HL-60/S4 treated with retinoic acid at 250 ng/mL for 4 days and 3 days (cell line): Measurements from ENCODE around the gene VAX1.

Experiments used
- in situ Hi-C: fragments of 300-500 bp; cut with MboI; formaldehyde crosslinking; loops from 2 replicates; pipeline ENCODE4 v1.7.0; 2022; ENCODE audit warnings: low sequenced_read_pairs

VAX1 gene

DNA sequence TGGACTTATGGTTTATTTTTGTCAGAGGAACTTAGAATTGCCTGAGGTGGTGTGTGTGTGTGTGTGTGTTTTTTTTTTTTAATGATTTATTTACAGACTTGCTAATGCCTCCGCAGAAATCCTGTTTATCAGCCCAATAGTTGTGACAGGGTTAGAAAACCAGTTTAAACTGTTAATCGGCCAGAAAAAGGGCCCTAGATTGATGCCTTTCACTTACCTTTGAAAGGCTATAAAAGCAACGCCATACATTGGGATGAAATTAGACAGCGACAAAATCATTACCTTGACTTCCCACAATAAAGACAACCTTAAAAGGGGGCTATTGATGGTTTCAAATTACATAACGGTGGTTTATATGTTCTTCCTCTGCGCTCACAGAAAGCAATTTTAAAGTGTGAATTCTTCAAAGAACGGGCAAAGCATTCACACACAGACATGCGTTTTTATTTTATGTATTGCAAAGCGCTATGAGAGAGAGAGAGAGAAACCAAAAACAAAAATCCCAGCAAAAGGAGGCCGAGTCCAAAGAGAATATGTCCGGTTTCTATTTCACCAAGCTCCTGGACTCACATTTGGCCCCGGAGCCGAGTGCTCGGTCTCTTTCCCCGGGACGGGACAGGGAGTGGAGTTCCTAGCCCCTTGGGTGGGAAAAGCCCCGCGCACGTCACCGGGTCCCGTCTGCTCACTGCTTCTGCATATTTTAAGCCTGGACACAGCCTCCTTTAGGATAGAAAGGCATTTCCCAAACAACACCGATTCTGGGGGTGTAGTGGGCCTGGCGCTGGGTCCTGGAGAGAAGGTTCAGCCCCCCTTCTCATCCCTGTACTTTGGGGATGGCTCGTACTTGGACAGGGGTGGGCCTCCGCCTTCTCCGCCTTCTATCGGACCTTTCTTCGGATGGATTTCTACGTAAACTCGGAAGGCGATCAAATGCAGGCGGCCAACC lies 26.8 kb upstream of the VAX1 start:
- in situ Hi-C loops = no loop called here

DNA sequence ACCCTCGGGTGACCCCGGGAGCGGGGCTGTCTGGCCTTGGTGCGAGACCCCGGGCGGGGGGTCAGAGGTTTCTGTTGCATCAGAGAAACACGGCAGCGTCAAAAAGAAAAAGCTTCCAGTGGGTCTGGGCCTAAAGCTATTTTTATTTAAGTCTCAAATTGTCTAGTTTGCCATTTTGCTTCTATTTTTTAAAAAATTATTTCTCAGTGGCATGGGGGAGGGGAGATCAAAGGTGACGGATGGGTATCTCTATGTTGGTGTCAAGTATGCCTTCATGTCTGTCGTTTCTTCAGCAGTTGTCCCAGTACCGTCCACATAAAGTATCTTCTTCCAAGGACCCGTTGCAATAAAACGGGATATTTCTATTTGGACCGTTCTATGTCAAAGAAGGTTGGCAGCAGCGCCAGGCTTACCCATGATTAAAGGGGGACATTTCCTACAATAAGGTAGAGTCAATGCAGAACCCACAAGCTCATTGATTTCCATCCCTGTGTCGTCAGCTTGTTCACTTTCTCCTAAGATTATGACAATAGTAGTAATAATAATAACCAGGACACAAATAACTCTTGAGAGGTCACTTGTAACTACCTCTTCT lies 26.0 kb upstream of the VAX1 start:
- in situ Hi-C loops = no loop called here

DNA sequence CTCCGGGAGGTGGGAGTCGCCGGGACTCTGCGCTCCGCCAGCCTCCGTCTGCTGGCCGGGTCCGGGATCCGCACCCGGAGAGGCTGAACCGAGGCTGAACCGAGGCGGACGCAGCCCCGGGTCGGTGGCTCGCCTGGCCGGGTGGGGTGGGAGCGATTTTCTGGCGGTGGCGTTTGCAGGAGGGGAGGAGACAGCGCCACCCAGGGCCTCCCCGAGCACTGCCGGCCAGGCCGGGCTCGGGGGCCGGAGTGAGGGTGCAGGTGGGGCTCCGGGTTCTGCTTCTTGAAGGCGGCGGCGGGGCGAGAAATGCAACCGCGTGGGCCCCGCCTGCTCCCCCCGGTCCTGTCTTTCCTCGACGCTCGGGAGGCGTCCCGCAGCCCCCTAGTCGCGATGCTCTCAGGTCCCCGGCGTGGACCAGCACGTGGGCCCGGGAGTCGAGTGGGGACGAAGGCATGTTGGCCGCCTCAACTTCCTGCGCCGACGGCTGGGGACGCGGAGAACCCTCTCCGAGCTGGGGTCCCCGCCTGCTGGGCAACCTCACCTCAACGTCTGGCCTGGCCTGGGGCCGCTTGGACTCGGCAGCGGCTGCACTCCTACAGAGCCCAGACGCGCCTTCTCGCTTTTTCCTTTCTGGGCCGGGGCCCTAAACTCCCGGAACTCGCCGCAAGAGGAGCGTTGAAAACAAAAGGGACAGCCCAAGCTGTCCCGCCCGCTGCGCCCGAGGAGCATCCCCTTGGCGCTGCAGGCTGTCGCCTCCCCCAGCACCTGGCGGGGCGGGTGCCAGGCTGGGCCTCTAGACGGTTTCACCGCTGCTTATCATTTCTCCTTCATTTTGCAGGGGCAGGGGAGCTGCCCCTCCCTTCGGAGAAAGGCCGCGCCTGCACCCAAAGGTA lies 25.2 kb upstream of the VAX1 start:
- in situ Hi-C loops = no loop called here

DNA sequence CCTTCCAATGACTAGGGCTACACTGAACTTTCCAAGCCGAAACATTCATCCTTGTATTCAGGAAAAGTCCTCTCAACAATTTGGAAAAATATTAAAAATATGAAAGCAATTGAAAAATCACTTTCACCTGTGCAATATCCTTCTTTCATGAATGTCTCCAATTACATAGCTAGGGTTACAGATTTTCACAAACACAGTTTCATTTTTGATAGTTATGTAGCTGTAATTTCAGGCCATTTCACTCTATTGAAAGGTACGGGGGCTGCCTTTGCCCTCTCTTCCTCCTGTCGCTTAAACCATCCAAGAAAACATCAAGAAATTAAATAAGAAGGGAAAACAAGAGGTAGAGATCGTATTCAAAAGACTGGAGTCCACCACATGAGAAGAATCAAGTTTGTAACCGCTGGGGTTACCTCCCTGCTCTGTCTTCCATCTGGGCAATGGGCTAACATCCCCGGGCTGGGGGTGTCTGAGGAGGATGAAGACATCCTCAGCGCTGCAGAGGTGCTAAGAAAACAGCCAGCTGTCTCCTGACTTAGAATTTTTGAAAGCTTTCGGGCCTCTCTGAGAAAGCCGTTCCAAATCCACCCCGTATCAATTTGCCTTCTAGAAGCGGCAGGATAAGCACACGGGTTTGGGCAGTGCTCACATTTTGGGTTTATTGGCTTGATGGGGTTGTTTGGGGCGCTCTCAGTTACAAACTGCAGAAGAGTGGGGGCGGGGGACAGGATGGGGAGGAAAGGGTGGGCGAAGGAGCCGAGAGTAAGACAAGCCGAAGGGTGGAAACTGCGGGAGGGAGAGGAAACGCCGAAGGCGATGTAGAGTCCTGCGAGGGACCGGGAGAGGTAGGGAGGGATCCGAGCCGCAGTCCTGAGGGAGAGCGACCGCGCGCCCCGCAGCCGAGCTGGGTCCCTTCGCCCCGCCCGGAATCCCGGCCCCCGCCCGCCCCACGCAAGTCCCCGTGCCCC lies 24.3 kb upstream of the VAX1 start:
- in situ Hi-C loops = no loop called here

DNA sequence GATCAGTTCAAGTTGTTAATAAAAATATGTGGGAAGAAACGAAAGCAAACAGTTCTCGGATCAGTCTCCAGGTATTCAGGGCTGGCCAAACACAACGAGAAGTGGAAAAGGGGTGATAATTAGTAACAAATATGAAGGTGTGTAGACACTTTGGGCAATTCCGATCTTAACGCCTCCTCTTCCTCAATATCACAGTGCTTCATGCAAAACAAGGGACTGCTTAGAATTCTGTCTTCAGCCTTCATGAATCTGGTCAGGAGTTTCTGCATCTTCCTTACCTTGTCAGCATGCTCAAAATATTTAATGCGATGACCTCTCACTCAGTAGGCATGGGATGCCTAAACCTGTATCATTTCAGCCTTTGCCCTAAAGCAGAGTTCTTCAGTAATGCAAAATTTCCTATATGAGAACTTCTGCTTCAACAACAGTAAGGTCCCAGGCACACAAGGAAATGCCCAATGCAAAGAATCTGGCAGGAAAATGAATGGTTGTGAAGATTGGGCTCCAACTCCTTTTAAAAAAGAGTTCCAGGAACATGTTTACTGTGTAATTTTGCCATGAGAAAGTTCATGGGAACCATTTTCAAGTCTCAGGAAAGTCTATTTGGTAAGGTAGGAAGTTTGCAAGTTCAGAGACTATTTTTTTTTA lies 23.4 kb upstream of the VAX1 start:
- in situ Hi-C loops = no loop called here

DNA sequence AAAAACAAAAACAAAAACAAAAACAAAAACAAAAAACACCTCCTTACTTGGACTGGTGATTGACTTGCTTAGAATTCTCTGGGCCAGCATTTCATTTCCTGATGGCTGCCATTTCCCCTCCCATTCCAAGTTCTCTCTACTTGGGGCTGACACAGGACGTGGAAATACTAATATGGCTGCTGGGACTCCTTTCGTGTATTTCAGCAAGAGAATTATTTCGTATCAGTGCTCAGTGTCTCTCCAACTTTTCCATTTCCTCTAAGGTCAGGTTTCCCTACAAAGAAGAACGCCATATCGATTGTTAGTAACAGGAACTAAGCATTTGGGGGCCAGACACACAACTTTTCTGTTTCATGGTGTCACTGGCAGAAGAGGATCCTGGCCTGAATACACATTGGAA lies 22.5 kb upstream of the VAX1 start:
- in situ Hi-C loops = no loop called here

DNA sequence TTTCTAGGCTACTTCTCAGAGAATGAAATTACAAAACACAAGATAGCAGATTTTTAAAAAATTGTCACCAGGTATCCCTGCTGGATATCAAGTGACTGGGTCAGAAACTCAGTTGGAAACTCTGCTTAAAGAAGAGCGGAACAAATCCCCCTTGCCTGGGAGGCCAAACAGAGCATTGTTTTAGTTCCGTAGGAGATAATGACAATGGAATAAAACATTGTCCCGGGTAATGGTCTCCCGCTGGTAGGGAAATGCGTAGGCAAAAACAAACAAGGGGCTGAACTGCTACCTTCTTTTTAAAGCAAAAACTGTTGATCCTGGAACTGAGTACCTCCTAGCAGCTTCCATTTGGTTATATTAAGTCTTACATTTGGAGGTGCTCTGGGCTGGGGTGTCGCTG lies 21.3 kb upstream of the VAX1 start:
- in situ Hi-C loops = no loop called here

DNA sequence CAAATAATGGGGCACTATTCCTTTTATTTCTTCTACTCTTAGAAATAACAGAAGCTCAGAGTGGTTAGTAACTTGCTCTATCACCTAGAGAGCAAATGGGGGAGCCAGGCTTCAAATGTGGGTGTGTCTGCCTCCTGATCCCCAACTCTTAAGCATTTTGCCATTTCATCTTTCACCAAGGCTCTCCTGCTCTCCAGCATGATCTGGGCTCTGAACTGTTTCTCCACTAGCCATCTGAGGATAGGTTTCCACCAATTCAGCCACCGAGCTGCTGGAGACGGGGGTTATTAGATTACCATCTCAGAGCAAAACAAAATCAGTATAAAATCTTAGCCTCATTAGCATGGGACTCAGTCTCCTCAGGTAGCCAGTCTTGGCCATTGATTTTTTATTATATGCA lies 20.2 kb upstream of the VAX1 start:
- in situ Hi-C loops = no loop called here

DNA sequence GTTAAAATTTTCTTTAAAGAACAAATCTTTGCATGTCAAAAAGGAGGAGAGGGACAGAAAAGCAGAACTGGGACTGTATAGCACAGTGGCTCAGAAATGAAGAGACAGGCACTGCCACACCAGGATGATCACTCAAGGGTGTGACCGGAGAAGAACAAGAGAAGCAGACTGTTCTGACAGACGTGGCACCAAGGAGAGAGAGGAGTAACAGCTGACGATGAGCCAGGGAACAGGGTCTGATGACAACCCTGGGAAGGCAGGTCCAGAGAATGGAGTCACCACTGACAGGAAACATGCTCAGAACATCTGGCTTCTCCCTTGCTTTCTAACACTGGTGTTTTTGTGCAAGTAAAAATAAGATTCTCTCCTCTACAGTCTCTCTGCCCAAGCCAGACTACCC lies 14.6 kb upstream of the VAX1 start:
- in situ Hi-C loops = no loop called here

DNA sequence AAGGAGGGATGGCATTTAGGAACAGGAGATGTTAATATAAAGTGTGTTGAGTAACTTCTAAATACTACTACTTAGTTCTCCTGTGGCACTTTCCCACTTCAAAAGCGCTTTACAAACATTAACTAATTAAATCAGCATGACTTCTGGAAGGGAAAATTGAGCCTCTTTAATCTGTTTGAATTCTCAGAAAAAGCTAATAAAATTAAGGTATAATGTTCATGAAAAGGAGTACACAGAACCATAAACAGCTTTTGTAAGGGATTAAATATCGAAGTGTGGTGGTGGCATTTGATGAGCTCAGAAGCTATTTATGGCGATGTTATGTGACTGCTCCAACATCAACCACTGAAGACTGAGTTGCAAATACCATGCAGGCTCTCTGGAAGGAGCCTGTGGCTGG lies 10.2 kb upstream of the VAX1 start:
- in situ Hi-C loops = no loop called here

DNA sequence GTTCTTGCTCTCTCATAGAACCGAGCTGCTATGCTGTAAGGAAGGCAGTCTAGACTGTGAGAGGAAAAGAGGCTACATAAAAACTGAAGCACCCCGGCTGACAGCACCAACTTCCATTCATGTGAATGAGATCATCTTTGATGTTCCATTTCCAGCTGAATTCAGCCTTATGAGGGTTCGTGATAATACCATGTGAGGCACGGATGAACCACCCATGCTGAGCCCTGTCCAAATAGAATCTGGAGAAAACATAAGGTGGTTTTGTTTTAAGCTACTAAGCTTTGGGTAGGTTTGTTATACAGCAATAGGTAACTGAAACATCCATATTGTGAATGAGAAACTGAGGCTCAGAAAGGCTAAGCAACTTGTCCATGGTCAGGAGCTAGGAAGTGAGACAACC lies 6.9 kb upstream of the VAX1 start:
- in situ Hi-C loops = no loop called here

DNA sequence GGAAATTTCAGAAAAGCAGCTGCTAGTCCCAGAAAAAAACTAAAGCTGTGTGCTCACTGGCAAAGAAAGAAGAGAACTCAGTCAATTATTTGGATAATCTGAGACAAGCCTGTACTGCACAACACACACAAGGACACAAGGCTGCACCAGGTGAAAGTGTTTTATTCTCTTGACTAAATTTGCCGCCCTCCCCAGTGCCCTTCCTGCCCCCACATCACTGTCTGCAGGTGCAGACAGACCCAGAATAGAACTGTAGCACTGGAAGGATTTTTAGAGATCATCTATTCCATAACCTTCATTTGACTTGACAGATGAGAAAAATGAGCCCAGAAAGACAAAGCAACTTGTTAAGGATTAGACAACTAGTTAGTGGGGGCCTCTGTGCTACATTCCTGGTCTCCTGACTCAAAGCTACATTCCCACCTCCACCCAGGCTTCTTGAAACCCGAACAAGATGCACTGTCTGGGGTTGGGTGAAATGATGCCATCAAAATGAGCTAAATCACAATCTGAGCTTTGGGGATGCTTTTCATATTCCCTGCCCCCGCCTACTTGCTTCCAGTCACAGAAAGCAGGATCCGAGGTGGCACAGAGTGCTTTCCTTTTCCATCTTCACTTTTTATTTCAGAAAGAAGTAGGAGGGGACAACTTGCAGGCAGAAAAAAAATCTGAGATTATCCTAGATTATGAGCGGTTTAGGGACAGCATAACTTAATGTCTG lies 5.2 kb upstream of the VAX1 start:
- in situ Hi-C loops = no loop called here

DNA sequence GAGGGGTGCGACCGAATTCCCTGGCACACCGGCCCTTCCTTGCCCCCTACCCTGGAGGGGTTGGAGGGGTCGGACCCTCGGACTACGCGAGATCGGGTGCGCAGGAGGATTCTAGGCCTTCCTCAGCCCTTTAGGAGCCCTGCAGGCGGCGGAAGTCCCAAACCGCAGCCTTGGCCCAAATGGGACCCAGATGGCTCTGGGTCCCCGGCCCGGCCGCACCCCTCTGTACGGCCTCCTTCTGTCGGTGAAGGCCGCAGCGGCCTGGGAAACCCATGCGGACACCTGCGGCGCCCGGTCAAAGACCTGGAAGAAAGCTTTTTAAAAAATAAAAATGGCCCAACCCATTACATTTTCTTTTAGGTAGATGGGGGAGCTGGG lies 2.4 kb upstream of the VAX1 start:
- in situ Hi-C loops = no loop called here

DNA sequence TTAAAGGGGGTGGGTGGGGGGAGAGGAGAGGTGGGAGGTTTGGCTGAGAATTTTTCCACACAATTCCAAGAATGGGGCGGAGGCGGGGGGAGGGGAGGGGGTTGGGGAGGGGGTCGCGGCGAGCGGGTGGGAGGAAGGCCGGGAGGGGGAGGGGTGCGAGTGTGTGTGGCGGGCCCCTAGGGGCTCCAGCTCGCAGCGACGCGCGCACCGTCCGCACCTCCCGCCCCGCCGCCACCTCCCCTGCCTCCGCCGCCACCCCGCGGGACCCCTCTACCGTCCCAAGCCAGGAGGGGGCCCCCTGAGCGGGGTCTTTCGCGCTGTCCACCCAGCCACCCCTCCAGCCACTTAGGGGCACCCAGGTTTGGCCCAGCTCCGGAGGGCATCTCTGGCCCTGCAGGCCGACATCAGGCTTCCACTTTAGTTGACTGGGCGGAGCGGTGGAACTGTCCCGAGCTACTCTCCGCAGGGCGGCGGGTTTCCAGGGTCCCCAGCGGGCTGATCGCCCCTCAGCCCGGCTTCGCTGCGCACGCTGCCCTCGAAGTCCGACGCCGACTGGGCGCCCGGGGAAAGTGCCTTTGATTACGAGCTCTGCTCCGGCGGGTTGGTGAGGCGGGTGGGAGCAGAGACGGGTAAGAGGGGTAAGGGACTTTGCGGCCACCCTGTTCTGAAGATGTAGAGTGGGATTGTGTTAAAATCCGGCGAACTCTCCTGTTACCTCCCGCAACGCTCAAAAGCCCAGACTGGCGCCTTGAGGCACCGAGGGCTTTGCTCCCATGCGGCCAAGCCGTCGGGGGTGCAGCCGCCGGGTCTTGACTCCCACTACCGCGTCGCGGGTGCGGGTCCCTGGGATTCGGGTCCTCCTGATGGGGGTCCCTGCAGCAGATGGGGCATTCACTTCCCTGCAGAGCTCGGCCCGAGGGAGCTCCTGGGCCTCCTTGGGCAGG lies 1.8 kb upstream of the VAX1 start:
- in situ Hi-C loops = no loop called here

DNA sequence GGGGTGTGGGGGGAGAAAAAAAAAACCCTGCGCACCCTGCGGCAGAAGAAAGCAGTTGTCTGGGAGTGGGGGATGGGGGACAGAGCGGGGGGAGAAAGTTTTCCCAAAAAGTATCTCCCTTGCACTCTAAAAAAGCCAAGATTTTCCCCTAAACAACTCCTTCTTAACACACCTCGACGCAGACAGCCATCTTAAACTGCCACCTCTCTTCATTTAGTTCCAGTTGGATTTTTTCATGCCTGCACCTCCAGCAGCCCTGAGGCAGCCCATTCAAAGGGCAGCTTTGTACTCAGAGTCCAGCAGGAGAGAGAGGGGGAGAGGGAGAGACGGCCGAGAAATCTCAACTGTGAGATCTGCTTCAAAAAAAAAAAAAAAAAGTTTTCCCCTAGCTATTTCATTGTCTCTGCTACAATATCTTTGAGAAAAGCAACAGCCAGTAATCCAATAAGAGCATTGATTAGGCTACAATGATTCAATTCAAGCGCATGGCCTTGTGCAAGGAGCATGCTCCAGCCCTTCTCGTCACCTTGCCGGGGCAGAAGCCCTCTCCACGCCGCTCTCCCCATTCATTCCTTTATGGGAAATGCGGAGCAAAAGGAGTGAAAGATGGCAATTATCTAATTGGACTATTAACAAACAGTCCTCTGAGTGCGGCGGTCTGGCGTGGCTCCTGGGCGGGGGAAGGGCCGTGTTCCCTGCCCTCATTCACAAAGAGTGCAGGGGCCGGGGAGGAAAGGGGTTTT lies 939 bp upstream of the VAX1 start:
- in situ Hi-C loops = no loop called here

DNA sequence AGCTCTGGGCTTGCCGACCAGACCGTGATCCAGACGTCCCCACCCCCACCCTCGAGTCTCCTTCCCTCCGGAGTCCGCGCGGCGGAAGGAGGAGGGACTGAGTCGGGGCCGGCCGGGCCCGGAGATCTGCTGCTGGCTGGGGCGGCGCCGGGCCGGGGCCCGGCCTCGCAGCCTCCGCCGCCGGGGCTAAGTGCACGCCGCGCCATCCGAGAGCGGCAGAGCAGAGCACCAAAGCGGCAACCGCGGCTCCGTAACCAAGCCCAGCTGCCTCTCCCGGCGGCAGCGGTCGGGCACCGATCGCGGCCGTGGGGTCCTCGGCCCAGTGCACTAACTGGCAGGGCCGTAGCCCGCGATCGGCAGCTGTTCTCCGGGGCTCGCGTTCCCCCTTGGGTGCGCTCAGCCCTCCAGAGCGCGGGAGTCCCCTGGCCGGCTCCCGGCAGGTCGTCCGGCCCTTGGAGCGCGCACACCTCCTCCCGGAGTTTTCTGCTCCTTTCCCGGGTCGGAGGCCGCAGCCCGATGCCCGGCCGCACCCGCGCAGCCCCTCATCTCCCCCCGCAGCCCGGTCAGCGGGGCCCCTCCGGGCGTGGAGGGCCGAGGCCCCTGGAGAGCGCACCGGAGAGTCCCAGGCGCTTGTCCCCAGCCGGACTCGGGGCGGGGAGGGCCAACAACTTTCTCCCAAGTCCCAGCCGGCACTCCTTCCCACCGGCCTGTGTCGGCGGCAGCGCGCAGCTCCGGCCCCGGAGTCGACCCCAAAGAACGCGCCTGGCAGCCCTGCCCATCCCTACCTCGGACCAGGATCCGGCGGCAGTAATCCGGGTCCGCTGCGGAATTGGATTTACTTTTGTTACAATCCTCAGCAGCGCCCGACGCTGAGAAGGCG lies 799 bp downstream of the VAX1 start:
- in situ Hi-C loops = no loop called here
